ENCODE results near the gene CPLX1.
"Not testable (repeated sequence)": the region's sequence is repeated elsewhere in the genome, so short reads cannot be mapped to it uniquely, and the experiment has no call there.

CPLX1 gene

GRCh38 chr4:757111-757510, 68.8 kb downstream of the CPLX1 start:
- no peak for DNase-seq (ENCODE audit: low spot score)

GRCh38 chr4:754221-755120, 71.5 kb downstream of the CPLX1 start:
- no peak for DNase-seq (ENCODE audit: low spot score)

- not testable (repeated sequence) for DNase-seq (ENCODE audit: low spot score)
Observed at GRCh38 chr4:753186-753585, 72.7 kb downstream of the CPLX1 start.

- no peak for DNase-seq (ENCODE audit: low spot score)
Observed at GRCh38 chr4:752196-752861, 73.6 kb downstream of the CPLX1 start.

GRCh38 chr4:751676-752075, 74.3 kb downstream of the CPLX1 start:
- DNase-seq (ENCODE audit: low spot score) = no peak

- DNase-seq (ENCODE audit: low spot score) = no peak
Observed at GRCh38 chr4:749698-750666, 75.9 kb downstream of the CPLX1 start.

GRCh38 chr4:748461-748860, 77.5 kb downstream of the CPLX1 start:
- DNase-seq (ENCODE audit: low spot score) = no peak

GRCh38 chr4:747546-748170, 78.3 kb downstream of the CPLX1 start:
- no peak for DNase-seq (ENCODE audit: low spot score)

- DNase-seq (ENCODE audit: low spot score) = no peak
Observed at GRCh38 chr4:744212-744841, 81.6 kb downstream of the CPLX1 start.

- DNase-seq (ENCODE audit: low spot score) = no peak
Observed at GRCh38 chr4:743463-744211, 82.3 kb downstream of the CPLX1 start.

- peak; percentile 67 for DNase-seq (ENCODE audit: low spot score)
Observed at GRCh38 chr4:742742-743311, 83.1 kb downstream of the CPLX1 start.

GRCh38 chr4:742096-742741, 83.7 kb downstream of the CPLX1 start:
- no peak for DNase-seq (ENCODE audit: low spot score)

GRCh38 chr4:740656-741282, 85.2 kb downstream of the CPLX1 start:
- DNase-seq (ENCODE audit: low spot score) = no peak

- DNase-seq (ENCODE audit: low spot score) = no peak
Observed at GRCh38 chr4:740011-740410, 85.9 kb downstream of the CPLX1 start.

- no peak for DNase-seq (ENCODE audit: low spot score)
Observed at GRCh38 chr4:739569-739968, 86.4 kb downstream of the CPLX1 start.

- DNase-seq (ENCODE audit: low spot score) = no peak
Observed at GRCh38 chr4:738781-739280, 87.1 kb downstream of the CPLX1 start.

GRCh38 chr4:736561-736960, 89.4 kb downstream of the CPLX1 start:
- DNase-seq (ENCODE audit: low spot score) = not testable (repeated sequence)

GRCh38 chr4:735583-735982, 90.3 kb downstream of the CPLX1 start:
- DNase-seq (ENCODE audit: low spot score) = no peak
